ENCODE data around the gene HNRNPUL1.

DNA sequence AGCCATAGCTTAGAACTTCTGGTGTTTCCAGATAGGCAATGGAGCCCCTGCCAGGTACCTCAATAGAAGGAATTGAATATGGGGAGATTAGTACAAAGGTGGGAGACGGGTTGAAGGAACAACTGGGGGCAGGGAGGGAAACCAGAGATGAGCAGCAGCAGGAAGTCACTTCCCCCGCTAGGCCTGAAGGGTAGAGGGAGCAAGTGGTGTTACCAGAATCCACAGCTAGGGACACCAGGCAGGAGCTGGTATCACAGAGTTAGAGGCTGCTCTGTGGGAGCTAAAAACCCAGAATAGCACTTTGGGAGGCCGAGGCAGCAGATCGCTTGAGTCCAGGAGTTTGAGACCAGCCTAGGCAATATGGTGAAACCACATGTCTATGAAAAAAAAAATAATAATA, 15.3 kb upstream of the HNRNPUL1 start:
- TF ChIP-seq EZH2 (IDR thresholded peaks at IDR 0.05) (no peak), POLR2AphosphoS5 (IDR thresholded peaks at IDR 0.05; ENCODE audit: borderline replicate concordance, low read depth, low read length) (no peak)
